PC-9 (cell line): ENCODE data around the gene EIF4G3.

Experiments
- EZH2 ChIP-seq: fragments of 200-600 bp; sonication (generic); IDR thresholded peaks from 2 replicates; pipeline ENCODE4 v1.8.0; 2017; ENCODE audit warnings: antibody characterized with exemption, low read depth
- TF ChIP-seq, protein P1 (sequence below): fragments of 200-600 bp; sonication (generic); conservative IDR thresholded peaks from 2 replicates; pipeline ENCODE4 v1.6.1; 2017; ENCODE audit warnings: mixed run types, antibody characterized with exemption, mild to moderate bottlenecking, moderate library complexity

DNA sequence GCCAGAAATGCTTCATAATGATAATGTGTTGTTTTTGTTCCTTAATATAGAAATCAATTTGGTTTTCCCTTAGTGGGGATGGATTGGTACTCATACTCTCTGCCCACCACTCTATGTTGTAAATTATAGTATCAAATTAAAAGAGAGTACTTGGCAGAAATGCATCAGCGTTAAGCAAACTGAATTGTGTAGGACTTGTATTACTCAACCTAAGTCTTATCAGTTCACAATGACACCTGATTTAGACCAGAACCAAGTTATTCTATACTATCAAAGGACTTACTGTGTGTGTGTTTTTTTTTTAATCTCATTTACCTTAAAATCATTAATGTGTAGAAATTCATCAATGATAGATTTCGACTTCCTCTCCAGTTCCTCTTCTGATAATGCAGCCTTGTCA lies 327.6 kb downstream of the EIF4G3 start:
- TF ChIP-seq, protein P1, sequence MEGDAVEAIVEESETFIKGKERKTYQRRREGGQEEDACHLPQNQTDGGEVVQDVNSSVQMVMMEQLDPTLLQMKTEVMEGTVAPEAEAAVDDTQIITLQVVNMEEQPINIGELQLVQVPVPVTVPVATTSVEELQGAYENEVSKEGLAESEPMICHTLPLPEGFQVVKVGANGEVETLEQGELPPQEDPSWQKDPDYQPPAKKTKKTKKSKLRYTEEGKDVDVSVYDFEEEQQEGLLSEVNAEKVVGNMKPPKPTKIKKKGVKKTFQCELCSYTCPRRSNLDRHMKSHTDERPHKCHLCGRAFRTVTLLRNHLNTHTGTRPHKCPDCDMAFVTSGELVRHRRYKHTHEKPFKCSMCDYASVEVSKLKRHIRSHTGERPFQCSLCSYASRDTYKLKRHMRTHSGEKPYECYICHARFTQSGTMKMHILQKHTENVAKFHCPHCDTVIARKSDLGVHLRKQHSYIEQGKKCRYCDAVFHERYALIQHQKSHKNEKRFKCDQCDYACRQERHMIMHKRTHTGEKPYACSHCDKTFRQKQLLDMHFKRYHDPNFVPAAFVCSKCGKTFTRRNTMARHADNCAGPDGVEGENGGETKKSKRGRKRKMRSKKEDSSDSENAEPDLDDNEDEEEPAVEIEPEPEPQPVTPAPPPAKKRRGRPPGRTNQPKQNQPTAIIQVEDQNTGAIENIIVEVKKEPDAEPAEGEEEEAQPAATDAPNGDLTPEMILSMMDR: no peak
- TF ChIP-seq EZH2: no peak
